GM18907 (cell line): ENCODE measurements around the gene DBNL.

Experiments
- ATAC-seq: cut with Tn5 transposase; IDR thresholded peaks from one replicate; pipeline ENCODE4 v1.9.1; 2021; ENCODE audit warnings: mild to moderate bottlenecking, moderate library complexity; ENCODE audit not compliant: unreplicated experiment

Gene DBNL

GRCh38 chr7:44060948-44061644 is 16.6 kb downstream of the DBNL start:
- ATAC-seq = no peak

GRCh38 chr7:44061645-44062179 is 17.2 kb downstream of the DBNL start:
- no peak for ATAC-seq

- no peak for ATAC-seq
Measured at GRCh38 chr7:44062180-44062902, 17.8 kb downstream of the DBNL start.

GRCh38 chr7:44062903-44063295 is 18.4 kb downstream of the DBNL start:
- no peak for ATAC-seq

- no peak for ATAC-seq
Measured at GRCh38 chr7:44063547-44063893, 19.0 kb downstream of the DBNL start.

GRCh38 chr7:44063894-44064651 is 19.6 kb downstream of the DBNL start:
- no peak for ATAC-seq

- ATAC-seq = no peak
Measured at GRCh38 chr7:44064791-44065430, 20.4 kb downstream of the DBNL start.

GRCh38 chr7:44065431-44066110 is 21.1 kb downstream of the DBNL start, which contains the start of gene PGAM2:
PGAM2 (minus strand) TSS chr7:44065567; CDS start chr7:44065529, 38 bp downstream.
- ATAC-seq = no peak

- no peak for ATAC-seq
Measured at GRCh38 chr7:44066111-44066460, 21.6 kb downstream of the DBNL start.

GRCh38 chr7:44066494-44067063 is 22.1 kb downstream of the DBNL start:
- no peak for ATAC-seq

GRCh38 chr7:44067064-44067951 is 22.8 kb downstream of the DBNL start:
- no peak for ATAC-seq

GRCh38 chr7:44068054-44068453 is 23.6 kb downstream of the DBNL start:
- ATAC-seq = no peak

GRCh38 chr7:44071726-44072363 is 27.3 kb downstream of the DBNL start:
- no peak for ATAC-seq

GRCh38 chr7:44072364-44073231 is 28.1 kb downstream of the DBNL start:
- no peak for ATAC-seq

GRCh38 chr7:44073664-44074348 is 29.3 kb downstream of the DBNL start:
- peak; percentile 62 for ATAC-seq

- peak; percentile 11 for ATAC-seq
Measured at GRCh38 chr7:44074349-44074695, 29.8 kb downstream of the DBNL start.
